GM21529 (cell line): ENCODE results near the gene POMT2.

Source experiments
- ATAC-seq: cut with Tn5 transposase; IDR thresholded peaks from one replicate; pipeline ENCODE4 v1.9.1; 2021; ENCODE audit not compliant: unreplicated experiment

Gene POMT2

DNA sequence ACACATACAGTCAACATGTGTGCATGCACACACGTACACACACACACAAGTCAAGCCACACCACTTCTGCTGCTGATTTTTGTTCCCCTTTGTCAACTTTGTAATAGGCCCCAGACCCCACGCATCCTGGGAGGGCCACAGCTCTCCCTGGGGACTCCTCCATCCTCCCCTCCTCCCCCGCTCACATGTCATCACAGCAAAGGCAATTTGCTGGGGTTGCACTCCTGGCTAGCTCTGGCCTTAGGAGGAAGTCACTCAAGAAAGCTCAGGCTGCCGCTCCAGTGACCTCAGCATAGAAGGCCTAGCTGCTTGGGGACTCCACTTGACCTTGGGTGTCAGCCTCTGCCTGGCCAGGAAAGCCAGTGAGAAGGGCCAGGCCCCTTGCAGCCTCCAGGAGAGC, 76.8 kb downstream of the POMT2 start:
- peak; percentile 47 for ATAC-seq

DNA sequence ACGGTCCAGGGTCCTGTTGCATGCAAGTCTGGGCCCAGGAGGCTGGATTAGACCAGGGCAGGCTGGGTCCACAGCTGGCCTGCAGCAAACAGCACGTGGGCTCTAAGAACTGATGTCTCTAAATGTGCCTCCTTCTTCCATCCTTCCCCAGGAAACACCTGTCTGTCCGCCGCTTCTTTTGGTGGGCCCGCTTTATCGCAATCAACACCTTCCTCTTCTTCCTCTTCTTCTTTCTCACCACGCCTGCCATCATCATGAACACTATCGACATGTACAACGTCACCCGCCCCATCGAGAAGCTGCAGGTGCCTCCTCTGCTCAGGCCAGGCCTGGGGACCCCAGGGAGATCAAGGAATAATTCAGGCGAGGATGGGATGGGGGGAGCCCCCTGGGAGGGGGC, 77.9 kb downstream of the POMT2 start:
- ATAC-seq = no peak

DNA sequence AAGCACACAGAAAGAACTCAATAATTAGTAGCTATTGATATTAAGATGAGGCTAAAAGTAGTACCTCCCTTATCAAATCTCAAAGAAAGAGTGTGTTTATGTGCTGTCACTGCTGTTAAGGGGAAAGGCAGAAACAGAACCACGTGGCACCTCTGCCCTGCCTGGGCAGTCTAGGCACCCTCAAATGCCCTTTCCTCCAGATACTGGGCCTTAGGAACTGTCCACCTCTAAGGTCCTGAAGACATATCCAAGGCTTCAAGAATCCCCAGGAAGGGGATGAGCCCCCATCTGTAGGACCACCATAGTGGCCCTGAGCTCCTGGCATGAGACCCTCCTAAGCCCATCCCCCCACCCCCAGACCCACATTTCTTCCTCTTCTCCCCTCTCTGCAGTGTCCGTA, 78.7 kb downstream of the POMT2 start:
- no peak for ATAC-seq

DNA sequence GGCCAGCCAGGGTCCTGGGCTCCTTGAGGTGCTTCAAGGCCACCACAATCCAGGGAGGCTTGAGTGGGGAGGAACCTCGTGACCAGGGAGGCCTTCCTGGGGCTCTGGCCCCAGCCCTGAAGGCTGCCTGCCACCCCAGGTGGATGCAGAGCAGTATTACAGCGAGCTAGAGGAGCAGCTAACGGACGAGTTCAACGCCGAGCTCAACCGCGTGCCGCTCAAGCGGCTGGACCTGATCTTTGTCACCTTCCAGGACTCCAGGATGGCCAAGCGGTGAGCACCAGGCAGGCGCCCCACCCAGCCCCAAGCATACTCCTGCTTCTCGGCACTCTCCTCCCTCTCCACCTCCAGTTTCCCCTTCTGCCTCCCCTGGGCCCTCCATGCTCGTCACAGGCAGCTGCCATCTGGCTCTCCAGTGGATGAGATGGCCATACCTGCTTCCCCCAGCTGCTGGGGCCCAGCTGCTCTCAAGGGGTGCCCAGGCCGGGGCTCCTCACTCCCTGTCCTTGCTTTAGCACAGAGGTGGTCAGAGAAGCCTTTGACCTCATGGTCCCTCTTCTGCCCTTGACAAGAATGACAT, 80.3 kb downstream of the POMT2 start:
- no peak for ATAC-seq

DNA sequence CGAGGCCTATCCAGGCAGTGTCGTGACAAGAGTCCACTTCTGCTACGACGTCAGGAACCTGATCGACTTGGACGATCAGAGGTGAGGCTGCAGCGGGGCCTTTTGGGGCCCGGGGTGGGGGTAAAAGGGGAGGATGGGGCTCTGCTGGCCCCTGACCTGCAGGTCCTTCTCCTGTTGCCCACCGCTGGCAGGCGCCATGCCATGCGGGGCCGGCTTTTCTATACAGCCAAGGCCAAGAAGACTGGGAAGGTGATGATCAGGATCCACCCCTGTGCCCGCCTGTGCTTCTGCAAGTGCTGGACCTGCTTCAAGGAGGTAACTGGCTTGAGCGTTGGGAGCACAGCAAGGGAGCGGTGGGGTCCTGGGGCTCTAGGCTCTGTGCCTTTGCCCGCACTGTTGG, 81.3 kb downstream of the POMT2 start:
- no peak for ATAC-seq

DNA sequence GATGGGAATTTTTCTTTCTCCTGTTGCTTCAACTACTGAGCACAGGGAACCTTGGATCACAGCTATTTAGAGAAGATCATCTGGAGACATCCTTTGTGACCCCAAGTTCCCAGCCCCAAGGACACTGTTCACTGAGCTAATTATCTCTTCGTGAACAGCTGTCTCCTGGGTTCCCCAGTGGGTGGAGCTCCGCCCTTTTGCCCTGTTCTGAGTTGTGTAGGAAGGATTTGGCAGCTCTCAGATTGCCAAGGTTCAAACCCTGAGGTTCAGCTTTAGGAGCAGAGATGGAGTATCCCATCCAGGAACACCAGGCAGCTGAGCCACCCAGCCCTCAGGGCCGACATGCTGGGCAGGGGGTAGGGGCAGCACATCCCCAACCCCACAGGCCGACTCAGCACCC, 81.7 kb downstream of the POMT2 start:
- no peak for ATAC-seq

DNA sequence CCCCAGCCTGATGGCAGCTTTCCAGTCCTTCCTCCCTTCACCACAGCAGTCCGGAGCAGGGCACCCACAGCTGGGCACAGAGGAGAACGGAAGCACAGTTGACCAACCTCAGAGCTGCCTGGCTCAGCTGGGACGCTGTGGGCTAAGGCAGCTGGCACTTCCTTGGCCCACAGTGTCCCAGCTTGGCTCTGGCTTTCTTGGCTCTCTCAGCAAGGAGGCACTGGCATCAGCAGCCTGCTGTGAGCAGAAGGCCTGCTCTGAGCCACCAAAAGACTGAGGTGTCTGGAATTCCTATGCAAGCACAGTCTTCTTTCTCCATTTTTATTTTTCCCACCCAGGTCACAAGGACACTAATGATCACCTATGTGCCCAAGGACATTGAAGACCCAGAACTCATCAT, 82.3 kb downstream of the POMT2 start:
- ATAC-seq = no peak

DNA sequence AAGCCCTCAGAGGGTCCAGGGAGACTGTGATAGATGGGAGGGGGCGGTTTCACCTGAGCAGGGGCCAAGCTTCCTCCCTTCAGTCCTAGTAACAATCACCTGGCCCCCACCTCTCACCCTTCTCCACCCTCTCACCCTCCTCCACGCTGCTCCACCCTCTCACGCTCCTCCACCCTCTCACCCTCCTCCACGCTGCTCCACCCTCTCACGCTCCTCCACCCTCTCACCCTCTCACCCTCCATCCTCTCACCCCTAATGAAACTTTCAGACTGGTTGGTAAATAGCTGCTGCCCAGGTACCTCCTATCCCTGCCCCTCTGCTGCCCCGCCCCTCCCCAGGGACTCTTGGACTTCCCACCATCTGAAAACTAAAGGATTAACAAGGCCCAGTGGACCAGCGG, 83.9 kb downstream of the POMT2 start:
- no peak for ATAC-seq

DNA sequence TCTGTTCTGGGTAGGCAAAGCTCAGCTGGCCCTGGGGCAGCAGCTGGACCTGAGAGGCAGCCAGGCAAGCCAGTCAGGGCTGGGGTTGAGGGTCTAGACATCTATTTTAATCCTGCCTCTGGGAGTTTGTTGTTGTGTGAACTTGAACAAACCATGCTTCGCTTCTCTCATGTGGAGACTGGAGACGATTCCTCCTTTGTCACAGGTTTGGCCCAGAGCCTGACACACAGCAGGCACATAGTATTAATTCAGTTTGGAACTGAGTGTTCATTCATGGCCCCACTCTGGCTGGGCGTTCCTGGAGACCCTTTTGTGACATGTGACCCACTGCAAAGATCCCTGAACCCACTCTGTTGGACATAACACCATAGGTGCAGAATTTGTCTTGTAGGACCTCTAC, 89.0 kb downstream of the POMT2 start:
- ATAC-seq = no peak

DNA sequence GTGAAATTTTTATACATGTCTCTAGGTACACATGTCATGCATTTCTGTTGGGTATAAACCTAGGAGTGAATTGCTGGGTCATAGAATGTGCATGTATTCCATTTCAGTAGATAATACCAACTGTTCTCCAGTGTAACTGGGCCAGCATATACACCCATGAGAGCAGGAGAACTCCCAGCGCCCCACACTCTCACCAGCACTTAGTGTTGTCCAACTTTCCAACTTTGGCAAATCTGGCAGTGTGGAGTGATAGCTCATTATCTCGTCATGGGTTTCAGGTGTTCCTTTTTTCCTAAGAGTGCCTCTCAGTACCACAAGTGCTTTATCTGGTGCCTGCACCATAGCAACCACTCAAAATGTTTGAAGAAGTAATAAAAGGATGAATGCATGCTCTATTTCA, 89.8 kb downstream of the POMT2 start:
- ATAC-seq = no peak

DNA sequence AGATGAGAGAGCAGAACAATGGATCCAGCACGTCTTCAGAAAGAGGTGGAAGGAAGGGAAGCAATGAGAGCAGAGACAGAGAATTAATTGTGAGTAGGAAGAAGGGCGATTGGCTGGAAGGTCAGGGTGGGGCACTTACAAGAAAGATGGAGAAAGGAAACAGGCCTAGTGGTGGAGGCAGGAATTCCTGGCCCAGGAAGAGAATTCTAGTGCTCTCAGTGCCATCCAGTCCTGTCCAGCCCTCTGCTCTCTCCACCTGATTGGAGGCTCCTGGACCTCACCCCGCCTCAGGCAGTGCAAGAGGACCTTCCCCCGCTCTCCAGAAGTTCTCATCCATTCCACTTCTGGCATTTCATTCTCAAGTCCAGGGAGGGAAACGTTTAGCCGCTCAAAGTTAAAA, 92.6 kb downstream of the POMT2 start:
- no peak for ATAC-seq

DNA sequence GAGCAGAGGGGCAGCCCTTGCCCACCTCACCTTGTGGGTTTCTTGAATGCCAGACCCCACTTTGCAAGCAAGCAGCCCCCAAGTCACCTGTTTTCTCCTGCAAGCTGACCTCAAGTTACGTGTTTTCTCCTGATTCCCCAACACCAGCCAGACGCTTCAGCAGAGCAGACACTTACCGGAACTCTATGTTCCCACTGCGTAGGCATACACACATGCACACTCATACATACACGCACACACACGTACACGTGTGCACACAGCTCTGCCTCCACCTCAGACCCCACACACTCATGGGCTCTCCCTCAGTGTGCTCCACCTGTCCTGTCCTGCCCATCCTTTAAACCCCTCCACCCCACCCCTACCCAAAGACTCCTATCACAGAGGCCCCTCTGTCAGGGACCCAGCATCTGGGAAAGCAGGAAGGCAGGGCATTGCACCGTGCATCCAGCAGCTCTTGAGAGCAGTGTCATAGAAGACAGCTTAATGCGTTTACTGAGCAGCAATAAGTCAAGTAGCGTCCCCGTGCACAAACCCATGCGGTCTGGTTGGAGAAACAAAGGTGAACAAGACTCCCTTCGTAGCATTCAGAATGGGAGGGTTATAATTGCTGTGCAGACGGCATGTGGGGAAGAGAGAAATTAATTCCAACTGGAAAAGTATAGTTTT, 94.7 kb downstream of the POMT2 start:
- ATAC-seq = no peak

DNA sequence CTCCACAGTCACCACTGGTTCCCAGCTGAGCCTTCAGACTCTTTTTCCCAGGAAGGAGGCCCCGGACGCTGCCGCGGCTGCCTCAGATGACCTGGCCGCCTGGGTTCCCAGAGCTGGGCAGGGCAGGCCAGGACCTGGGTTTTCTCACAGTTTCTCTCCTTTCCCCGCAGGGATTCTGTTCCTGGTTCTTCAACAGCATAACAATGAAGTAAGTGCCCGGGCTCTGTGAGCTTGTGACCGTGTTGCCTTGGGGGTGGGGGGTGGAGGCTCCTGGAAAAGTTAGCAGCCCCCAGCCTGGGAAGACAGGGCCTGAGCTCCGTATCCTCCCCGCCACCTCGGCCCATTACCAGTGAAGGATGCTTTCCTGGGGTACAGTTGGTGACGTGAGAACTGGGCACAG, 95.4 kb downstream of the POMT2 start:
- ATAC-seq = no peak
